Liver (tissue), 9 donors: ENCODE data around the gene DSC2. TPM values are rescaled to one million over a fixed set of nuclear protein-coding genes. Genes with fewer than 3 reads are reported as not detected.

Experiments used
- DNase-seq: peaks from one replicate; pipeline ENCODE4 v3.0.0-alpha.2; 2017; ENCODE audit warnings: low spot score
- H3K27ac ChIP-seq, 2 donors: one replicate each; pipeline ENCODE4 v1.7.0; 2013; ENCODE audit warnings: inconsistent platforms in 2 of 2, low read length in 2 of 2, control low read depth in 1 of 2, low read depth in 1 of 2, mild to moderate bottlenecking in 1 of 2
- H3K27me3 ChIP-seq, 4 donors: one replicate each; pipeline versions ENCODE4 v1.6.1 to v1.7.0; 2013; ENCODE audit warnings: low read length in 3 of 4, inconsistent platforms in 1 of 4, mild to moderate bottlenecking in 1 of 4, moderate library complexity in 1 of 4; ENCODE audit not compliant: control insufficient read depth in 4 of 4, insufficient read depth in 4 of 4
- H3K36me3 ChIP-seq, 4 donors: one replicate each; pipeline versions ENCODE4 v1.6.1 to v1.7.0; 2013; ENCODE audit warnings: low read length in 3 of 4, mild to moderate bottlenecking in 3 of 4, low read depth in 1 of 4, moderate library complexity in 1 of 4; ENCODE audit not compliant: control insufficient read depth in 4 of 4, insufficient read depth in 3 of 4
- H3K4me1 ChIP-seq, 4 donors: one replicate each; pipeline versions ENCODE4 v1.6.1 to v1.7.0; 2013; ENCODE audit warnings: low read length in 3 of 4, mild to moderate bottlenecking in 3 of 4, moderate library complexity in 1 of 4; ENCODE audit not compliant: control insufficient read depth in 4 of 4, insufficient read depth in 4 of 4
- H3K4me3 ChIP-seq, 3 donors: one replicate each; pipeline versions ENCODE4 v1.6.1 to v1.7.0; 2013; ENCODE audit warnings: low read length in 3 of 3, control low read depth in 1 of 3, low read depth in 1 of 3, mild to moderate bottlenecking in 1 of 3
- H3K9ac ChIP-seq, 2 donors: one replicate each; pipeline ENCODE4 v1.7.0; 2013; ENCODE audit warnings: low read length in 2 of 2, mild to moderate bottlenecking in 2 of 2, moderate library complexity in 2 of 2, control low read depth in 1 of 2, low read depth in 1 of 2
- H3K9me3 ChIP-seq, 4 donors: one replicate each; pipeline versions ENCODE4 v1.6.1 to v1.7.0; 2013; ENCODE audit warnings: low read length in 3 of 4; ENCODE audit not compliant: control insufficient read depth in 4 of 4
- ATF3 ChIP-seq: IDR thresholded peaks from 2 replicates; pipeline ENCODE4 v1.6.1; 2016; ENCODE audit warnings: antibody characterized with exemption
- EGR1 ChIP-seq, 2 donors: IDR thresholded peaks; 2 replicates each; pipeline ENCODE4 v1.6.1; 2016 to 2018; ENCODE audit warnings: antibody characterized with exemption in 2 of 2, low read depth in 2 of 2
- FOXA1 ChIP-seq: IDR thresholded peaks from 2 replicates; pipeline ENCODE4 v1.6.1; 2016; ENCODE audit warnings: antibody characterized with exemption
- FOXA2 ChIP-seq: IDR thresholded peaks from 2 replicates; pipeline ENCODE4 v1.6.1; 2016; ENCODE audit warnings: antibody characterized with exemption
- GABPA ChIP-seq, 2 donors: IDR thresholded peaks in 1 of 2; conservative IDR thresholded peaks in 1 of 2; 2 replicates each; pipeline ENCODE4 v1.6.1; 2016; ENCODE audit warnings: antibody characterized with exemption in 2 of 2, mild to moderate bottlenecking in 1 of 2, moderate library complexity in 1 of 2
- HNF4A ChIP-seq, 2 donors: conservative IDR thresholded peaks; 2 replicates each; pipeline ENCODE4 v1.6.1; 2016; ENCODE audit warnings: antibody characterized with exemption in 2 of 2, mild to moderate bottlenecking in 2 of 2
- HNF4G ChIP-seq: IDR thresholded peaks from 2 replicates; pipeline ENCODE4 v1.6.1; 2016; ENCODE audit warnings: antibody characterized with exemption
- JUND ChIP-seq, 2 donors: IDR thresholded peaks; 2 replicates each; pipeline ENCODE4 v1.6.1; 2016; ENCODE audit warnings: antibody characterized with exemption in 2 of 2
- MAX ChIP-seq: IDR thresholded peaks from 2 replicates; pipeline ENCODE4 v1.6.1; 2016; ENCODE audit warnings: antibody characterized with exemption
- NR2F2 ChIP-seq: IDR thresholded peaks from 2 replicates; pipeline ENCODE4 v1.6.1; 2016; ENCODE audit warnings: antibody characterized with exemption
- RAD21 ChIP-seq, 2 donors: IDR thresholded peaks; 2 replicates each; pipeline ENCODE4 v1.6.1; 2016; ENCODE audit warnings: antibody characterized with exemption in 2 of 2, mild to moderate bottlenecking in 2 of 2
- RXRA ChIP-seq, 2 donors: IDR thresholded peaks; 2 replicates each; pipeline ENCODE4 v1.6.1; 2017 to 2018; ENCODE audit warnings: antibody characterized with exemption in 2 of 2, mild to moderate bottlenecking in 1 of 2
- SP1 ChIP-seq: IDR thresholded peaks from 2 replicates; pipeline ENCODE4 v1.6.1; 2018; ENCODE audit warnings: antibody characterized with exemption, mild to moderate bottlenecking
- YY1 ChIP-seq: IDR thresholded peaks from 2 replicates; pipeline ENCODE4 v1.6.1; 2016; ENCODE audit warnings: antibody characterized with exemption, mild to moderate bottlenecking
- ZBTB33 ChIP-seq: IDR thresholded peaks from 2 replicates; pipeline ENCODE4 v1.6.1; 2016; ENCODE audit warnings: antibody characterized with exemption
- WGBS: extraction: QIAGEN DNeasy Blood & Tissue Kit; methylation state at CpG from one replicate; pipeline ENCODE4 v1.1.7; 2013; 5-methylcytosine and 5-hydroxymethylcytosine counted together
- polyA plus RNA-seq, 2 donors: library from polyadenylated mRNA; stranded (reverse) in 1 of 2; unstranded in 1 of 2; fragments of 200-250 nt in 1 of 2; fragments of >200 nt in 1 of 2; fragmentation: Nextera tagmentation in 1 of 2; extraction: Ambion mirVana in 1 of 2; gene quantifications; one replicate each; pipeline versions ENCODE4 v1.2.1 to v1.2.3, GENCODE V29; 2013 to 2015
- total RNA-seq, 2 donors: library from RNA; depleted of rRNA; stranded (reverse); fragments of >200 nt; gene quantifications; one replicate each; pipeline ENCODE4 v1.2.3, GENCODE V29; 2014
- TF ChIP-seq, protein P1 (sequence below): IDR thresholded peaks from 2 replicates; pipeline ENCODE4 v1.6.1; 2016; ENCODE audit warnings: antibody characterized with exemption, mild to moderate bottlenecking
- TF ChIP-seq, protein P2 (sequence below): fragments of 150-350 bp; IDR thresholded peaks from 2 replicates; pipeline ENCODE4 v1.5.1; 2017; ENCODE audit warnings: improper control_type of control experiment, low read depth, low read length; ENCODE audit not compliant: missing input control
- donor health status: healthy.
- donor health status: healthy.
- donor health status: healthy.
- donor health status: healthy.
- donor health status: healthy.

The DSC2 gene
- total and polyA plus RNA-seq, 4 donors, result 3.7 to 16.4 (median 7.4) TPM

GRCh38 chr18:31043709-31044108, 58.5 kb downstream of the DSC2 start (continued):
- TF ChIP-seq ZBTB33, result no peak

DNA sequence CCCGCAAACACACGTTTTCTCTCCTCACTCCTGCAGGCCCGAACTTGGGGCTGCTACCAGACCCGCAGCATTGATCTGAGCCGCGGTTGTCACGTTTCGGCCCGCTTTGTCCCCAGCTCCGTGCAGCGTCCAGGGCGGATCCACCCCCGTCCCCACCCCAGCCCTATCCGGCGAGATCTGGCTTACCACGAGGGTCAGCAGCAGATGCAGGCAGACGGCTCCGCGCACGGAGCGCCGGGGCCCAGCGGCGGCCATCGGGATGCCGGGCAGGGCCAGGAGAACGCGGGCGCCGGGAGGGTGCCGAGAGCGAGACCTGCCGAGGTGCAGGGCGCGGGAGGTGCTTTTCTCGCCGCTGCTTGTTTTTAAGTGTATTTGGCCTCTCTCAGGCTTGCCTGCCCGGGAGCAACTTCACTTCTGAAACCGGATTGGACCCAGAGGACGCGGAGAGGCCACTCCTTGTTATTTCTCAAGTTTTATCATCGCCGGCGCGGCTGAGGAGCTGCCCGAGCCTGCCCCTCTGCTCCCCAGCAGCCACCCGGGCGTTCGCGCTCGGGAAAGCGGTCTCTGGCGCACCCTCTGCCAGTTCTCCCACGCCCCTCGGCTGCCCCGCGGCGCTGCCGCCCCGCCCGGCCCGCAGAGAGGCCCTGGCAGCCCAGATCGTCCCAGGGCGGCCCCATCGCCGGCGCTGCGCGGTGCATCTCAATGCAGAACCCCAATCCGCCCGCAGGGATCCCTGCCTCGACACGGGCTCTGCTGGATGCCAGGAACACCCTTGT, 59.6 kb downstream of the DSC2 start, which contains the start of gene DSC3:
Gene DSC3, minus strand, starts transcription at position 337 of the 776 bp plus-strand sequence. Its CDS starts 82 bp downstream, at position 255.
- no peak within 1 kb of the TSS for H3K9ac ChIP-seq
- H3K27me3 ChIP-seq, result peaks cover 0 to 30% (median 11%) of the 10 kb centered on the region in 4 donors
- peaks cover 19 to 24% (median 20%) of the 10 kb centered on the region in 4 donors for H3K4me1 ChIP-seq
- no peaks in the 10 kb centered on the region for H3K36me3 ChIP-seq
- peaks cover 0 to 11% (median under 1%) of the 10 kb centered on the region in 4 donors for H3K9me3 ChIP-seq
- H3K4me3 ChIP-seq, result peak within 1 kb of the TSS; percentile 11 to 45 (median 36)
- TF ChIP-seq FOXA2 (no peak), ZBTB33 (no peak), FOXA1 (no peak), SP1 (no peak), EGR1 (IDR thresholded peaks at IDR 0.05; ENCODE audit: low read depth in 2 of 2) (no peak), YY1 (no peak), MAX (no peak), ATF3 (no peak), GABPA (IDR thresholded peaks at IDR 0.05 in 1 of 2, conservative IDR thresholded peaks at IDR 0.05 in 1 of 2) (no peak), RXRA (IDR thresholded peaks at IDR 0.05) (no peak), NR2F2 (no peak), JUND (IDR thresholded peaks at IDR 0.05) (no peak), HNF4G (no peak), RAD21 (IDR thresholded peaks at IDR 0.05) (no peak), HNF4A (conservative IDR thresholded peaks at IDR 0.05) (no peak)
- TF ChIP-seq, protein P1, sequence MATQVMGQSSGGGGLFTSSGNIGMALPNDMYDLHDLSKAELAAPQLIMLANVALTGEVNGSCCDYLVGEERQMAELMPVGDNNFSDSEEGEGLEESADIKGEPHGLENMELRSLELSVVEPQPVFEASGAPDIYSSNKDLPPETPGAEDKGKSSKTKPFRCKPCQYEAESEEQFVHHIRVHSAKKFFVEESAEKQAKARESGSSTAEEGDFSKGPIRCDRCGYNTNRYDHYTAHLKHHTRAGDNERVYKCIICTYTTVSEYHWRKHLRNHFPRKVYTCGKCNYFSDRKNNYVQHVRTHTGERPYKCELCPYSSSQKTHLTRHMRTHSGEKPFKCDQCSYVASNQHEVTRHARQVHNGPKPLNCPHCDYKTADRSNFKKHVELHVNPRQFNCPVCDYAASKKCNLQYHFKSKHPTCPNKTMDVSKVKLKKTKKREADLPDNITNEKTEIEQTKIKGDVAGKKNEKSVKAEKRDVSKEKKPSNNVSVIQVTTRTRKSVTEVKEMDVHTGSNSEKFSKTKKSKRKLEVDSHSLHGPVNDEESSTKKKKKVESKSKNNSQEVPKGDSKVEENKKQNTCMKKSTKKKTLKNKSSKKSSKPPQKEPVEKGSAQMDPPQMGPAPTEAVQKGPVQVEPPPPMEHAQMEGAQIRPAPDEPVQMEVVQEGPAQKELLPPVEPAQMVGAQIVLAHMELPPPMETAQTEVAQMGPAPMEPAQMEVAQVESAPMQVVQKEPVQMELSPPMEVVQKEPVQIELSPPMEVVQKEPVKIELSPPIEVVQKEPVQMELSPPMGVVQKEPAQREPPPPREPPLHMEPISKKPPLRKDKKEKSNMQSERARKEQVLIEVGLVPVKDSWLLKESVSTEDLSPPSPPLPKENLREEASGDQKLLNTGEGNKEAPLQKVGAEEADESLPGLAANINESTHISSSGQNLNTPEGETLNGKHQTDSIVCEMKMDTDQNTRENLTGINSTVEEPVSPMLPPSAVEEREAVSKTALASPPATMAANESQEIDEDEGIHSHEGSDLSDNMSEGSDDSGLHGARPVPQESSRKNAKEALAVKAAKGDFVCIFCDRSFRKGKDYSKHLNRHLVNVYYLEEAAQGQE, result no peak
- TF ChIP-seq, protein P2, sequence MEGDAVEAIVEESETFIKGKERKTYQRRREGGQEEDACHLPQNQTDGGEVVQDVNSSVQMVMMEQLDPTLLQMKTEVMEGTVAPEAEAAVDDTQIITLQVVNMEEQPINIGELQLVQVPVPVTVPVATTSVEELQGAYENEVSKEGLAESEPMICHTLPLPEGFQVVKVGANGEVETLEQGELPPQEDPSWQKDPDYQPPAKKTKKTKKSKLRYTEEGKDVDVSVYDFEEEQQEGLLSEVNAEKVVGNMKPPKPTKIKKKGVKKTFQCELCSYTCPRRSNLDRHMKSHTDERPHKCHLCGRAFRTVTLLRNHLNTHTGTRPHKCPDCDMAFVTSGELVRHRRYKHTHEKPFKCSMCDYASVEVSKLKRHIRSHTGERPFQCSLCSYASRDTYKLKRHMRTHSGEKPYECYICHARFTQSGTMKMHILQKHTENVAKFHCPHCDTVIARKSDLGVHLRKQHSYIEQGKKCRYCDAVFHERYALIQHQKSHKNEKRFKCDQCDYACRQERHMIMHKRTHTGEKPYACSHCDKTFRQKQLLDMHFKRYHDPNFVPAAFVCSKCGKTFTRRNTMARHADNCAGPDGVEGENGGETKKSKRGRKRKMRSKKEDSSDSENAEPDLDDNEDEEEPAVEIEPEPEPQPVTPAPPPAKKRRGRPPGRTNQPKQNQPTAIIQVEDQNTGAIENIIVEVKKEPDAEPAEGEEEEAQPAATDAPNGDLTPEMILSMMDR, result no peak
- no peak within 1 kb of the TSS for H3K27ac ChIP-seq
- DNase-seq, result no peak
- 4% methylated on average over 73 of the region's 73 CpGs for WGBS
